CD4-positive, alpha-beta T cell treated with Interleukin-4 for 1 hour (primary cell): ENCODE measurements around the gene CDC42EP3.

Experiments used
- DNase-seq, 2 donors: peaks; one replicate each; pipeline ENCODE4 v3.0.0-alpha.2; 2020 to 2022

The CDC42EP3 gene

GRCh38 chr2:37633845-37634244 is 37.6 kb downstream of the CDC42EP3 start:
- DNase-seq, result no peak

- DNase-seq, result no peak
Observed at GRCh38 chr2:37633234-37633633, 38.2 kb downstream of the CDC42EP3 start.

DNA sequence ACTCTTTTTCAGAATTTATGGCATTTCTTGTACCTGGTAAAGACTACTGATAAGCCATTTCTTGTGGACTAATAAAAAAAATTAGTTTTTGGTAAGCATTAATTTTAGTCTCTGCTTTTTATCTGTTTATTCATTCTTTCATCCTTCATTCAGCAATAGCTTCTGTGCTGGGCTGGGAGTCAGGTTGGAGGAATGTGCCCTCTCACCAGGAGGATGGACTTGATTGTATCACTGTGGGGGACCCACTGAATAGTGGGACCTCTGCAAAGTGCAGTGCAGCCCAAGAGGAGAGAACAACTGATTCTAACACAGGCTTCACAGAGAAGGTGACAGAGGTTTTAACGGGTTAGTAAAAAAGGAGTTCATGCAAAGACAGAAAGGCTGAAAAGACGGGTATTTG is 39.1 kb downstream of the CDC42EP3 start:
- DNase-seq, result no peak

GRCh38 chr2:37631698-37632097 is 39.7 kb downstream of the CDC42EP3 start:
- no peak for DNase-seq

- DNase-seq, result no peak
Observed at GRCh38 chr2:37631292-37631691, 40.1 kb downstream of the CDC42EP3 start.

- DNase-seq, result no peak
Observed at GRCh38 chr2:37630776-37631175, 40.7 kb downstream of the CDC42EP3 start.

DNA sequence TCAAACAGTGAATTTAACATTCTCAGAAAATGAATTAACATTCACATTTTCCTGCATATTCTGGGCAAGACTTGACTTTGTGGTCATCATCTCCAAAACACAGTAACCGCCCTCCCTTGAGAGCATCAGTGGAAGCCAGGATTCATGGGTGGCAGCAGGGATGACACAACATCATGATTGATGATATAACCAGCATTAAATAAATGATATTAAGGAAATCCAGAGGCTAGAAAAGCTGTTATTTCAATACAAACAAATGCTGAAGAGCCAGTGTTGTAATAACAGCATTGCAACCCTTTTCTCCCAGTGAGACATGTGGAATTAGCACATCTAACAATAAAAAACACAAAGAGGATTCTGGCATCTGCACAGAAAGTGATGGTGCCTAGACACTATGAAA is 41.1 kb downstream of the CDC42EP3 start:
- no peak for DNase-seq

- no peak for DNase-seq
Observed at GRCh38 chr2:37629529-37629928, 41.9 kb downstream of the CDC42EP3 start.

GRCh38 chr2:37627710-37628109 is 43.7 kb downstream of the CDC42EP3 start:
- DNase-seq, result no peak

DNA sequence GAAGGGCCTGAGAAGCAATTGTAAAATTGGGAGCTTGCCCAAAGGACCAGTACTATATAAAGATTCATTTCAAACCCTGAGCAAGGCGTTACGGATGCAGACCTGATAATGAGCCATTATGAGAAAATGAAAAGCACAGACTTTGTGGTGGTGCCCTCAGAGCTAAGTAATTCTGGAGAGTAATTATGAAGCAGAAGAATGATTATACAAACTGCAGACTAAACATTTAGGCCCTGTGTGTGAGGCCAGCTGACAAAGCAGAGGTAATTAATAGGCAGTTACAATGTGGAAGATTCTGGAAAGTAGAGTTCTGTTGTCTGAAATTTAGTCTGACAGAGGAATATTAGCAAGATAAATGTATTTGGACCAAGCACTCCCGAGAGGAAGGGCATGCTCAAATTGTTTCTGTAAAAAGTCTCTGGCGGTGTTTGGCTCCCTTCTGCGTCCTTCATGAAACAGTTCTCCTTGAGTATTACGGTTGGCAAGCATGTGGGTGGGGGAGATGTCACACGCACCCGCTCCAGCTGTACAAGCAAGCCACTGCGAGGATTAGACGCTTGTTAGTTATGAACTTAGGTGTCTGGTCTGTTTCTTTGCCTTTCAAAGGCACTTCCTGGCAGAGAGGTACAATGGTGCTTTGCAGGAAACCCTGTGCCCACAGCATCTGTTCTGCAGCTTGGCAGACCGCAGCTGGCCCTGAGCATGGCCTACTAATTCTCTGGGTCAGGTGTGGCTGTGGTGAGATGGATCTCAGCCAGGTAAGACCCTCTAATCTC is 45.5 kb downstream of the CDC42EP3 start:
- DNase-seq, result peak; percentile 65 to 77

- no peak for DNase-seq
Observed at GRCh38 chr2:37625156-37625555, 46.3 kb downstream of the CDC42EP3 start.

DNA sequence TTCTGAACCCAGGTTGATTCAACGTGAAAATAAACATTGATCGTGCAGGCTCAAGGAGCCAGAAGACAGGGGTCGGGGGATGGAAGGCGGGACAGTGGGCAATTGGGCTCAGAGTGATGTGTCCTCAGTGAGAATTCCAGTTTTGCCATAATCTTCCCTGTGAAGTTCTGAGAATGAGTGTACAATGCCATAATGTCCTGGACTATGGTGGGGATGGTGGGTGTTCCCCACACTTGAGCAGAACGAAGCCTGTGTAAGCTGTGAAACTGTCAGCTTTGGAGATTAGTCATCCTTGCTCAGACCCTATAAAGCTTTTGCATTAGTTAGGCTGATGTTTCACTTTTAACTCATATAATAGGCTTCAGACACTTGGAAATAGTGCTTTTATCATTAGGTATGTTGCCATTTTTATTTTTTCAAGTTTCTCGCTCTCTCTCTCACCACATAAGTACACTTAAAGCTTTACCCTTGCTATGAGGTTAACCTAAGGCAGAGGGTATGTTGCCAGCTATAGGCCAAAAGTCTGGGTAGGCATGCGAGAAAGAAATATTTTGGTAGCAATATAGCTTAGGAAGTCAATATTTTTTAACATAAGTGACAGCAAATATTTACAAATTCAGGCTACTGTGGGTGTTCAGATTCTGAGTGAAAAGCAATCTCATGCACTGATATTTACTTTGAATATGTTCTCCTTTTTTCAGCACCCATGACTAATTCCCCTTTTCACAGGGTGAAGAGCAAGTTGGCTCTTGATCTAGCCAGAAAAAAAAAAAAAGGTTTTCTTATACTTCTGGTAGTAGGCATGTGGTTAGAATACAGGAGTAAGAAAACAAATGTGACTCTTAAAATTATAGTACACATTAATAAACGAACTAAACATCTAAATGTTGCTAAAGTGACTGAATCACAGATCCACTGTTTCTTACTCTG is 47.2 kb downstream of the CDC42EP3 start:
- DNase-seq, result peak in 1 of 2 donors; percentile 58

GRCh38 chr2:37623406-37623805 is 48.0 kb downstream of the CDC42EP3 start:
- no peak for DNase-seq

- no peak for DNase-seq
Observed at GRCh38 chr2:37622450-37623100, 48.9 kb downstream of the CDC42EP3 start.

DNA sequence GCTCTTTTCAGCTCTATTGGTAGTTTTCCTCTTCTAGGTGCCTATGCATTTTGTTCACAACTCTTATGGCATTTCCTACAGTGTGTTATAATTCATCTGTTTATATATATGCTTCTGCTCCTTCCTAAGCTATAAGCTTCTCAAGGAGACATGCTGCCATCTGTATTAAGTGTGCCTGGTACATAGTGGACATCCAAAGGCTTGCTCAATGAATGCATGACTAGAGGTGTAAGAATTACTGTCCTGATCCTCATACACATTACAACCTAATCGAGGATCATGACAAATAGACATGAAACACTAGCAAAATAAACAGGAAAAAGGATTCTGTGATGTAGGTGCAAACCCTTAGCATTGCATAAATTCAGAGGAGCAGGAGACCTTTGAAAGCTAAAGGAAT is 50.2 kb downstream of the CDC42EP3 start:
- no peak for DNase-seq

GRCh38 chr2:37619959-37620300 is 51.5 kb downstream of the CDC42EP3 start:
- no peak for DNase-seq

DNA sequence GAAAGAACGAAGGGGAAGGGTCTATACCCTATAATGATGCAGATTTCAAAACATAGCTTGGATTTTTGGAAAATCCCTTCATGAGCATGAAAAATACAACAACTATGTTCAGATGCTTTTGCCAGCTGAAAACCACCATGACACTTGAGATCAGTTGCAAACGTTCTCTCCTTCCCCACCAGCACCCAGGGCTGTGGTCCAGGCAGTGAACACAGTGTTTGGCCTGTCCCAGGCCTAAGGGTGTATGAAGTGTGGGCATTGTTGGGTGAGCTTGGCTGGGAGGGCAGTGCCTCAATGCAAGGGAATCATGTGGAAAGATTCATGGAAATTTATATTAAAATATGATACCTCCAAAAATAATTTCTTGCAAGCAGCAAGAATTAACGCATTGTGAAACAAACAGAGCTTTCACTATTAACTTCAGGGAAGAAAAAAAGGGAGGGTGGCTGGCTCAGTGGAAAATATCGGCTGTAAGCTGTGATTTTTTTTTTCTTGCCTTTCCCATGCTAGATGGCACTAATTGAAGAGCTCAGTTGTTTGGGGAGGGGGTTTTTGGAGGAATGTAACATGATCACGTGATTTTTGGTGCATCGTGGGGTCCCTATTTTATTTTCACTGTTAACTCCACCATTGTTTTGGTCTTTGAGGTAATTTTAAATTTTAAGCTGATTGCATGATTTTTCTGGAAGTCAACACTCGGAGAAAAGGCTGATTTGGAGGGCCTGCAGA is 52.0 kb downstream of the CDC42EP3 start:
- DNase-seq, result no peak

- no peak for DNase-seq
Observed at GRCh38 chr2:37618326-37618725, 53.1 kb downstream of the CDC42EP3 start.

DNA sequence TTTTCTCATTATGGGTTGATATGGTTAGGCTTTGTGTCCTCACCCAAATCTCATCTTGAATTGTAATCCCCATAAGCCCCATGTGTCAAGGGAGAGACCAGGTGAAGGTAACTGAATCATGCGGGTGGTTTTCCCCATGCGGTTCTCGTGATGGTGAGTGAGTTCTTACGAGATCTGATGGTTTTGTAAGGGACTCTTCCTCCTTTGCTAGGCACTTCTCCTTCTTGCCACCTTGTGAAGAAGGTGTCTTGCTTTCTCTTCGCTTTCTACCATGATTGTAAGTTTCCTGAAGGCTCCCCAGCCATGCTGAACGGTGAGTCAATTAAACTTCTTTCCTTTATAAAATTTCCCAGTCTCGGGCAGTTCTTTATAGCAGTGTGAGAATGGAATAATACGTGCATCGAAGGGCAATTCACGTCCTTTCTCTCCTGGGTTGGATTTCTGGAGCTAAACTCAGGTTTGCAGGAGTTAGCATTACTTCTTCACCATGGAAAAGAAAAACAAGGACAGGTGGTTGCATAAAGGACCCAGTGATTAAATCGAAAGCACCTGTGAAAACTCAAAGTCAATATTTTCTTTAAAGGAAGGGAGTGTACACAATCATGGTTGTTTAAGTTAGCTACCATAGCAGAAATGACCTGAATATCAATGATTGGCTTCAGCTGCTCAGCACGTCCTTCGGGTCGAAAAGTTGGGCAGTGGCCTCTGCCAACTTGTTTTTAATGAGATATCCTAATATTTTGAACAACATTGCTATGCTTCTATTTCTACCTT is 54.1 kb downstream of the CDC42EP3 start:
- DNase-seq, result peak in 1 of 2 donors; percentile 58

GRCh38 chr2:37616677-37617005 is 54.8 kb downstream of the CDC42EP3 start:
- DNase-seq, result no peak

- DNase-seq, result peak; percentile 75 to 80
Observed at GRCh38 chr2:37615804-37616676, 55.4 kb downstream of the CDC42EP3 start.
